HepG2 (cell line): Measurements from ENCODE around the gene ASXL1. TPM values are rescaled to one million over a fixed set of nuclear protein-coding genes. Genes with fewer than 3 reads are reported as not detected.

Experiments used
- ARID3A ChIP-seq: IDR thresholded peaks from 2 replicates; pipeline ENCODE4 v1.6.1; 2012; ENCODE audit warnings: low read depth, low read length, improper control_type of control experiment
- ARNT ChIP-seq: fragments of 450-650 bp; IDR thresholded peaks from 2 replicates; pipeline ENCODE4 v1.6.1; 2017
- BATF2 ChIP-seq: sonication (generic); formaldehyde crosslinking; IDR thresholded peaks from 2 replicates; pipeline ENCODE4 v1.8.0; 2022; ENCODE audit warnings: mild to moderate bottlenecking, missing genetic modification reagents, moderate library complexity
- BORCS8-MEF2B ChIP-seq: sonication (generic); formaldehyde crosslinking; IDR thresholded peaks from 2 replicates; pipeline ENCODE4 v1.8.0; 2022; ENCODE audit warnings: mild to moderate bottlenecking, missing genetic modification reagents
- DR1 ChIP-seq: sonication (generic); formaldehyde crosslinking; IDR thresholded peaks from 2 replicates; pipeline ENCODE4 v1.8.0; 2021; ENCODE audit warnings: mild to moderate bottlenecking, missing genetic modification reagents, inconsistent platforms
- IKZF4 ChIP-seq: sonication (generic); formaldehyde crosslinking; IDR thresholded peaks from 2 replicates; pipeline ENCODE4 v1.5.1; 2020; ENCODE audit warnings: borderline replicate concordance, mild to moderate bottlenecking, low read depth, missing genetic modification reagents; ENCODE audit errors: not compliant biosample characterization
- KLF11 ChIP-seq: IDR thresholded peaks from 2 replicates; pipeline ENCODE4 v1.6.1; 2016; ENCODE audit warnings: missing compliant biosample characterization
- KLF16 ChIP-seq, 2 experiments: sonication (generic) in 1 of 2; formaldehyde crosslinking in 1 of 2; IDR thresholded peaks; 2 replicates each; pipeline versions ENCODE4 v1.6.1 to v1.8.0; 2016 to 2023; ENCODE audit warnings: missing genetic modification reagents in 2 of 2, missing compliant biosample characterization in 1 of 2
- MTF1 ChIP-seq: sonication (generic); formaldehyde crosslinking; IDR thresholded peaks from 2 replicates; pipeline ENCODE4 v1.5.0; 2020; ENCODE audit warnings: missing genetic modification reagents
- NONO ChIP-seq, 2 experiments: fragments of 450-650 bp in 1 of 2; sonication (generic) in 1 of 2; formaldehyde crosslinking in 1 of 2; IDR thresholded peaks in 1 of 2; conservative IDR thresholded peaks in 1 of 2; 2 replicates each; pipeline versions ENCODE4 v1.6.1 to v1.8.0; 2017 to 2022; ENCODE audit warnings: mild to moderate bottlenecking in 1 of 2, missing genetic modification reagents in 1 of 2, moderate library complexity in 1 of 2
- NR1H2 ChIP-seq: sonication (generic); formaldehyde crosslinking; IDR thresholded peaks from 2 replicates; pipeline ENCODE4 v1.8.1; 2022; ENCODE audit warnings: low read depth, missing genetic modification reagents, borderline replicate concordance
- PPARG ChIP-seq: conservative IDR thresholded peaks from 2 replicates; pipeline ENCODE4 v1.6.1; 2016; ENCODE audit warnings: missing biosample characterization, missing genetic modification reagents
- SAFB2 ChIP-seq: sonication (generic); formaldehyde crosslinking; IDR thresholded peaks from 2 replicates; pipeline ENCODE4 v1.5.1; 2020; ENCODE audit warnings: missing genetic modification reagents, low read depth, mild to moderate bottlenecking, borderline replicate concordance
- SNAPC2 ChIP-seq: sonication (generic); formaldehyde crosslinking; IDR thresholded peaks from 2 replicates; pipeline ENCODE4 v1.8.1; 2022; ENCODE audit warnings: mild to moderate bottlenecking, missing genetic modification reagents
- ZNF180 ChIP-seq: sonication (generic); formaldehyde crosslinking; IDR thresholded peaks from 2 replicates; pipeline ENCODE4 v1.4.0; 2020; ENCODE audit warnings: low read depth, missing genetic modification reagents, borderline replicate concordance
- ZNF224 ChIP-seq: sonication (generic); formaldehyde crosslinking; IDR thresholded peaks from 2 replicates; pipeline ENCODE4 v1.5.0; 2020; ENCODE audit warnings: mild to moderate bottlenecking, missing genetic modification reagents
- ZNF407 ChIP-seq: sonication (generic); formaldehyde crosslinking; IDR thresholded peaks from one replicate; pipeline ENCODE4 v1.5.1; 2020; ENCODE audit warnings: mild to moderate bottlenecking, missing genetic modification reagents; ENCODE audit errors: not compliant biosample characterization
- ZNF510 ChIP-seq: sonication (generic); formaldehyde crosslinking; IDR thresholded peaks from 2 replicates; pipeline ENCODE4 v1.4.0; 2020; ENCODE audit warnings: low read depth, mild to moderate bottlenecking, missing genetic modification reagents
- ZNF691 ChIP-seq: sonication (generic); formaldehyde crosslinking; IDR thresholded peaks from 2 replicates; pipeline ENCODE4 v1.4.0; 2020; ENCODE audit warnings: missing genetic modification reagents, low read depth, mild to moderate bottlenecking, borderline replicate concordance
- polyA plus RNA-seq, 8 experiments: library from polyadenylated mRNA; depleted of rRNA in 3 of 8; stranded (reverse) in 7 of 8; unstranded in 1 of 8; fragments of >200 nt; fragmentation: Illumina TruSeq in 4 of 8; extraction: Trizol in 4 of 8; gene quantifications; 2 replicates each; pipeline versions ENCODE4 v1.2.1 to v1.2.3, GENCODE V29; 2011 to 2016; ENCODE audit warnings: low read depth in 4 of 8, missing spikeins in 1 of 8, mixed read lengths in 1 of 8; ENCODE audit not compliant: insufficient read depth in 1 of 8
- total RNA-seq, 5 experiments: library from RNA; depleted of rRNA; stranded (reverse); fragments of >200 nt; fragmentation: Illumina TruSeq; extraction: Trizol; gene quantifications; 2 replicates each; pipeline ENCODE4 v1.2.3, GENCODE V29; 2016; ENCODE audit warnings: low read depth in 1 of 5

Gene ASXL1
- total and polyA plus RNA-seq, 2 of the 13 experiments (the other 11 are each of a cell fraction or from before 2014, with no cell fraction given), result 62.1 to 74.8 TPM

GRCh38 chr20:32330555-32330897 lies 27.6 kb upstream of the ASXL1 start (continued):
- no peak for TF ChIP-seq SAFB2 (CRISPR knock-in tag)
- no peak for TF ChIP-seq ZNF510 (CRISPR knock-in tag)
- TF ChIP-seq DR1, result no peak
- no peak for TF ChIP-seq PPARG
- no peak for TF ChIP-seq NONO (IDR thresholded peaks at IDR 0.05)
- no peak for TF ChIP-seq NONO (CRISPR knock-in tag; conservative IDR thresholded peaks at IDR 0.05)
- no peak for TF ChIP-seq IKZF4 (CRISPR knock-in tag)
- no peak for TF ChIP-seq ZNF224
- no peak for TF ChIP-seq ZNF407 (CRISPR knock-in tag)
- no peak for TF ChIP-seq ARNT
- TF ChIP-seq BATF2 (CRISPR knock-in tag), result no peak
- TF ChIP-seq ARID3A, result no peak
- no peak for TF ChIP-seq BORCS8-MEF2B (CRISPR knock-in tag)
- no peak for TF ChIP-seq KLF11 (CRISPR knock-in tag)
- 0 out of 2 replicates have a peak, but pooled peaks have one; percentile 2 for TF ChIP-seq SNAPC2 (CRISPR knock-in tag)
- TF ChIP-seq NR1H2, result no peak
- TF ChIP-seq MTF1 (CRISPR knock-in tag), result no peak
- TF ChIP-seq ZNF691 (CRISPR knock-in tag), result no peak
- TF ChIP-seq ZNF180 (CRISPR knock-in tag), result no peak
- TF ChIP-seq KLF16 (CRISPR knock-in tag; IDR thresholded peaks at IDR 0.05), result peak in 1 of 2 experiments; percentile 15; a peak in 2 of 4 replicates
